H1 (cell line): ENCODE results near the gene SHROOM3. TPM values are rescaled to one million over a fixed set of nuclear protein-coding genes. Genes with fewer than 3 reads are reported as not detected.
A peak's percentile ranks its signal among the peaks of the same experiment; 100 is the strongest.

Experiments used
- CTCF ChIA-PET: fragments of 300-600 bp; sonication (Branson Sonifier 250); formaldehyde crosslinking; loops from one replicate; lab custom pipeline; 2021; ENCODE audit not compliant: partially characterized antibody; lab: Charles Lee
- POLR2A ChIA-PET: fragments of 300-600 bp; sonication (Branson Sonifier 250); formaldehyde crosslinking; loops from one replicate; lab custom pipeline; 2021; ENCODE audit warnings: inconsistent platforms; ENCODE audit not compliant: partially characterized antibody; lab: Charles Lee
- DNase-seq, 2 experiments: peaks; one replicate each; pipeline versions ENCODE4 v3.0.0 to v3.0.0-alpha.2; 2010 to 2022; ENCODE audit warnings: low spot score in 2 of 2, low read depth in 1 of 2, mixed read lengths in 1 of 2
- FAIRE-seq: peaks from 2 replicates; lab custom pipeline; 2011; peaks lifted over from hg19 to GRCh38; lab: Jason Lieb, UNC
- H2AFZ ChIP-seq: 2 replicates; pipeline ENCODE4 v1.8.1; 2012; ENCODE audit warnings: low read length, inconsistent platforms
- H2AK5ac ChIP-seq: 2 replicates; pipeline ENCODE4 v1.6.1; 2013; ENCODE audit warnings: low read depth, low read length
- H2BK120ac ChIP-seq: replicated peaks from 2 replicates; pipeline ENCODE3; 2013; ENCODE audit warnings: low read depth, low read length, inconsistent platforms
- H2BK12ac ChIP-seq: 2 replicates; pipeline ENCODE4 v1.6.1; 2013; ENCODE audit warnings: low read depth, low read length
- H2BK15ac ChIP-seq: 2 replicates; pipeline ENCODE4 v1.6.1; 2013; ENCODE audit warnings: low read length
- H2BK20ac ChIP-seq: 2 replicates; pipeline ENCODE4 v1.6.1; 2013; ENCODE audit warnings: low read length
- H2BK5ac ChIP-seq: 2 replicates; pipeline ENCODE4 v1.6.1; 2013; ENCODE audit warnings: low read depth, low read length
- H3K14ac ChIP-seq: 2 replicates; pipeline ENCODE4 v1.6.1; 2013; ENCODE audit warnings: inconsistent platforms; ENCODE audit not compliant: insufficient read length
- H3K18ac ChIP-seq: 2 replicates; pipeline ENCODE4 v1.6.1; 2013; ENCODE audit warnings: low read length; ENCODE audit errors: extremely low read depth
- H3K23ac ChIP-seq: 2 replicates; pipeline ENCODE4 v1.6.1; 2013; ENCODE audit warnings: inconsistent platforms; ENCODE audit not compliant: insufficient read length
- H3K23me2 ChIP-seq: 2 replicates; pipeline ENCODE4 v1.6.1; 2013; ENCODE audit warnings: low read depth, low read length
- H3K27ac ChIP-seq: 2 replicates; pipeline ENCODE4 v1.6.1; 2011; ENCODE audit warnings: low read depth, low read length, inconsistent platforms
- H3K27me3 ChIP-seq, 4 experiments: replicated peaks in 1 of 4; 1 replicate in 1 of 4; 2 replicates in 3 of 4; pipeline versions ENCODE4 v1.6.1 to v1.8.1; 2011 to 2013; ENCODE audit warnings: low read length in 3 of 4, mild to moderate bottlenecking in 3 of 4, inconsistent platforms in 2 of 4, mixed read lengths in 2 of 4, moderate library complexity in 1 of 4; ENCODE audit not compliant: control insufficient read depth in 3 of 4, insufficient read depth in 3 of 4; ENCODE audit errors: extremely low read depth in 1 of 4
- H3K36me3 ChIP-seq, 4 experiments: 2 replicates each; pipeline versions ENCODE4 v1.6.1 to v1.8.1; 2011 to 2013; ENCODE audit warnings: mild to moderate bottlenecking in 4 of 4, low read length in 3 of 4, moderate library complexity in 2 of 4, control low read depth in 1 of 4, inconsistent platforms in 1 of 4; ENCODE audit not compliant: insufficient read depth in 4 of 4, control insufficient read depth in 2 of 4
- H3K4ac ChIP-seq: replicated peaks from 2 replicates; pipeline ENCODE3; 2013; ENCODE audit warnings: low read length, low read depth, mixed read lengths, inconsistent platforms; ENCODE audit not compliant: insufficient read length
- H3K4me1 ChIP-seq, 4 experiments: replicated peaks in 1 of 4; 1 replicate in 1 of 4; 2 replicates in 3 of 4; pipeline versions ENCODE4 v1.6.1 to v1.8.1; 2011 to 2013; ENCODE audit warnings: low read length in 3 of 4, inconsistent platforms in 2 of 4, mixed read lengths in 1 of 4; ENCODE audit not compliant: insufficient read depth in 4 of 4, control insufficient read depth in 3 of 4
- H3K4me2 ChIP-seq, 2 experiments: 2 replicates each; pipeline versions ENCODE4 v1.6.1 to v1.8.1; 2011 to 2013; ENCODE audit warnings: low read depth in 2 of 2, low read length in 2 of 2, control low read depth in 1 of 2, inconsistent platforms in 1 of 2, mild to moderate bottlenecking in 1 of 2; ENCODE audit not compliant: insufficient read depth in 1 of 2
- H3K4me3 ChIP-seq, 4 experiments: fragments of 200-600, 300-600 bp in 1 of 4; sonication (generic), shearing (Covaris generic), sonication (Bioruptor Twin) in 1 of 4; 2 replicates each; pipeline versions ENCODE4 v1.5.1 to v1.8.1; 2011 to 2016; ENCODE audit warnings: low read length in 4 of 4, low read depth in 3 of 4, control low read depth in 2 of 4, inconsistent platforms in 2 of 4, mild to moderate bottlenecking in 2 of 4, mixed read lengths in 1 of 4, moderate library complexity in 1 of 4; ENCODE audit not compliant: insufficient read depth in 2 of 4; ENCODE audit errors: extremely low read depth in 1 of 4
- H3K56ac ChIP-seq: replicated peaks from 2 replicates; pipeline ENCODE3; 2013; ENCODE audit warnings: low read depth, mild to moderate bottlenecking, mixed read lengths, low read length, inconsistent platforms; ENCODE audit not compliant: insufficient read length
- H3K79me1 ChIP-seq: 2 replicates; pipeline ENCODE4 v1.6.1; 2013; ENCODE audit warnings: low read depth, low read length, control low read depth
- H3K79me2 ChIP-seq, 2 experiments: 2 replicates each; pipeline versions ENCODE4 v1.6.1 to v1.8.1; 2012 to 2013; ENCODE audit warnings: low read length in 2 of 2, mild to moderate bottlenecking in 2 of 2, inconsistent platforms in 1 of 2; ENCODE audit not compliant: insufficient read depth in 2 of 2, control insufficient read depth in 1 of 2
- H3K9ac ChIP-seq, 4 experiments: replicated peaks in 1 of 4; 1 replicate in 1 of 4; 2 replicates in 3 of 4; pipeline versions ENCODE4 v1.6.1 to v1.8.1; 2011 to 2013; ENCODE audit warnings: low read depth in 3 of 4, low read length in 3 of 4, control low read depth in 2 of 4, mild to moderate bottlenecking in 2 of 4, moderate library complexity in 2 of 4, inconsistent platforms in 1 of 4; ENCODE audit errors: extremely low read depth in 1 of 4
- H3K9me3 ChIP-seq, 2 experiments: 2 replicates each; pipeline versions ENCODE4 v1.6.1 to v1.8.1; 2012 to 2013; ENCODE audit warnings: mild to moderate bottlenecking in 2 of 2, moderate library complexity in 2 of 2, control low read depth in 1 of 2, inconsistent platforms in 1 of 2, low read depth in 1 of 2, low read length in 1 of 2, mixed read lengths in 1 of 2; ENCODE audit not compliant: insufficient read depth in 2 of 2
- H4K20me1 ChIP-seq, 2 experiments: replicated peaks in 1 of 2; 2 replicates each; pipeline versions ENCODE3 to v1.8.1; 2011 to 2013; ENCODE audit warnings: inconsistent platforms in 2 of 2, low read length in 2 of 2, mild to moderate bottlenecking in 1 of 2; ENCODE audit not compliant: insufficient read depth in 2 of 2, control insufficient read depth in 1 of 2
- H4K5ac ChIP-seq: 2 replicates; pipeline ENCODE4 v1.6.1; 2013; ENCODE audit warnings: low read length, low read depth, mixed read lengths, inconsistent platforms; ENCODE audit not compliant: insufficient read length
- H4K8ac ChIP-seq: 2 replicates; pipeline ENCODE4 v1.8.0; 2013; ENCODE audit warnings: mild to moderate bottlenecking, moderate library complexity, low read length, inconsistent platforms; ENCODE audit not compliant: insufficient read depth; ENCODE audit errors: extremely low read depth
- H4K91ac ChIP-seq: replicated peaks from 2 replicates; pipeline ENCODE3; 2013; ENCODE audit warnings: low read length, mixed read lengths, inconsistent platforms; ENCODE audit not compliant: insufficient read length
- BRCA1 ChIP-seq: IDR thresholded peaks from 2 replicates; pipeline ENCODE4 v1.6.1; 2012; ENCODE audit warnings: low read depth, low read length, improper control_type of control experiment
- CHD1 ChIP-seq: IDR thresholded peaks from 2 replicates; pipeline ENCODE4 v1.6.1; 2012; ENCODE audit warnings: low read depth, low read length, improper control_type of control experiment
- KDM4A ChIP-seq: IDR thresholded peaks from one replicate; pipeline ENCODE4 v1.7.1; 2012; ENCODE audit warnings: low read depth, mild to moderate bottlenecking, moderate library complexity, low read length, inconsistent platforms; ENCODE audit not compliant: severe bottlenecking
- MAFK ChIP-seq: IDR thresholded peaks from 2 replicates; pipeline ENCODE4 v1.6.1; 2012; ENCODE audit warnings: low read depth, mild to moderate bottlenecking, improper control_type of control experiment, low read length
- NANOG ChIP-seq: IDR thresholded peaks from 2 replicates; pipeline ENCODE4 v1.6.1; 2011; ENCODE audit warnings: low read length, low read depth, mild to moderate bottlenecking, inconsistent platforms; ENCODE audit not compliant: insufficient read depth, poor library complexity, severe bottlenecking
- WGBS, 2 experiments: shearing (Covaris generic) in 1 of 2; methylation state at CpG; one replicate each; pipeline versions ENCODE4 v1.1.6 to v1.1.7; 2013 to 2015; ENCODE audit warnings: low lambda C conversion rate in 2 of 2, mixed read lengths in 2 of 2, inconsistent platforms in 1 of 2, low coverage in 1 of 2, missing lambda C conversion rate in 1 of 2; ENCODE audit not compliant: insufficient replicate concordance in 2 of 2, insufficient coverage in 1 of 2, insufficient read length in 1 of 2; ENCODE audit errors: extremely low coverage in 1 of 2, missing lambda C conversion rate in 1 of 2; 5-methylcytosine and 5-hydroxymethylcytosine counted together
- polyA plus RNA-seq, 7 experiments: library from polyadenylated mRNA; depleted of rRNA in 3 of 7; stranded (reverse) in 5 of 7; unstranded in 2 of 7; fragments of >200 nt in 5 of 7; fragments of 200-250 nt in 2 of 7; gene quantifications; 1 replicate in 5 of 7; 2 replicates in 1 of 7; 4 replicates in 1 of 7; pipeline versions ENCODE4 v1.2.1 to v1.2.3, GENCODE V29; 2011 to 2013; ENCODE audit warnings: missing spikeins in 2 of 7, mixed read lengths in 2 of 7
- total RNA-seq: library from RNA; stranded (reverse); fragmentation: NEBNext Ultra II Directional; extraction: Animal tissue kit (Norgen Biotek cat#: 25700); gene quantifications from 2 replicates; pipeline ENCODE4 v1.2.1, GENCODE V29; 2021

Gene SHROOM3
- total and polyA plus RNA-seq, 2 of the 8 experiments (the other 6 are each of a cell fraction or from before 2014, with no cell fraction given) = 15.8 to 34.0 TPM

GRCh38 chr4:76596713-76597112 is 161.7 kb downstream of the SHROOM3 start:
- WGBS, 2 experiments = 94% methylated on average over 5 of the region's 5 CpGs; no CpG with 5 or more reads in 1 of the 2 experiments
- CTCF ChIA-PET = interaction anchor here (0.6 to 1.2 kb wide), 3 partner anchors 9 to 350 kb away, joined by 3 read pairs; no protein-coding TSS in a partner anchor
- TF ChIP-seq KDM4A = no peak
- TF ChIP-seq MAFK = no peak
- no peak for TF ChIP-seq CHD1
- TF ChIP-seq NANOG = no peak
- TF ChIP-seq BRCA1 = no peak

More at GRCh38 chr4:76596713-76597112, 161.7 kb downstream of the SHROOM3 start:
- POLR2A ChIA-PET = no interaction called here
- no peaks in the 10 kb centered on the region for H3K27me3 ChIP-seq
- peak overlapping the region; percentile 33; the same call in 1 of the 2 replicates for H2BK12ac ChIP-seq
- no peaks in the 10 kb centered on the region for H4K20me1 ChIP-seq
- no peak overlapping the region for H2AFZ ChIP-seq
- no peak overlapping the region for H3K56ac ChIP-seq
- no peaks in the 10 kb centered on the region for H3K79me1 ChIP-seq
- peak overlapping the region; percentile 59 for H3K4ac ChIP-seq
- no peak overlapping the region for H4K91ac ChIP-seq
- FAIRE-seq (no peak), DNase-seq (no peak)
- H3K36me3 ChIP-seq = no peaks in the 10 kb centered on the region
- H2BK15ac ChIP-seq = no peak overlapping the region; the same call in 1 of the 2 replicates
- H4K8ac ChIP-seq = peak overlapping the region; percentile 71; the same call in 1 of the 2 replicates
- no peak overlapping the region for H3K23ac ChIP-seq
- no peaks in the 10 kb centered on the region for H3K9me3 ChIP-seq
- no peak overlapping the region for H2BK20ac ChIP-seq
- no peak overlapping the region for H3K18ac ChIP-seq
- no peak overlapping the region for H3K9ac ChIP-seq
- H2BK5ac ChIP-seq = no peak overlapping the region
- H3K4me3 ChIP-seq = no peak overlapping the region
- H3K4me1 ChIP-seq = peaks cover 0 to 4% (median under 1%) of the 10 kb centered on the region in 4 experiments; a peak in 2 of 7 replicates
- no peak overlapping the region for H3K27ac ChIP-seq
- H4K5ac ChIP-seq = no peak overlapping the region
- H3K14ac ChIP-seq = no peak overlapping the region
- H2BK120ac ChIP-seq = no peak overlapping the region
- no peak overlapping the region for H3K4me2 ChIP-seq
- H2AK5ac ChIP-seq = no peak overlapping the region
- H3K79me2 ChIP-seq = no peaks in the 10 kb centered on the region; a peak in 1 of 4 replicates
- H3K23me2 ChIP-seq = no peaks in the 10 kb centered on the region; the same call in 1 of the 2 replicates
